Measurements from ENCODE around the gene ZNF750. TPM values are rescaled to one million over a fixed set of nuclear protein-coding genes. Genes with fewer than 3 reads are reported as not detected.

The ZNF750 gene
- total RNA-seq, 3 donors from 2014 or later = not detected

DNA sequence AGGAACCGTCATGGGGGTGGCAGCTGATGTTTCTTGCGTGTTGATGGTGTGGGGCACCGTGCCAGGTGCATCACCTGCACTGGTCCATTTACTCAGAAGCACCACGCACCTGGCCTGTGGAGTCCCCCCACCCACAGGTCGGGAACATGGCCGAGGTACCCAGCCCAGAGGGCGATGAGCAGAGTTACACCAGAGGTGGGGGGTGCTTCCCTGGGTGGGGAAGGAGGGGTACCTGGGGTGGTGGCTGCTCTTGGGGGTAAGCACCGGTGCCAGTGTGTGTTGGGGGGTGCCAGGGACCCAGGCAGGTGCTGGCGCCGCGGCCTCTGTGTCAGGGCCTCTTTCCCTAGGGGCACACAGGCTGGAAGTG is 5.0 kb upstream of the ZNF750 start:
- H3K36me3 ChIP-seq (ENCODE audit: low read depth) = no peaks in the 10 kb centered on the region
- no peaks in the 10 kb centered on the region for H3K4me1 ChIP-seq (ENCODE audit: low read depth)
- DNase-seq (peak in 1 of 3 donors; percentile 20), ATAC-seq (no peak)
- H3K9me3 ChIP-seq = no peaks in the 10 kb centered on the region
- intact Hi-C loops (cut with DNase I, micrococcal nuclease) = no loop called here
- no peak overlapping the region for H3K4me3 ChIP-seq
- TF ChIP-seq CTCF (IDR thresholded peaks at IDR 0.05) = no peak

DNA sequence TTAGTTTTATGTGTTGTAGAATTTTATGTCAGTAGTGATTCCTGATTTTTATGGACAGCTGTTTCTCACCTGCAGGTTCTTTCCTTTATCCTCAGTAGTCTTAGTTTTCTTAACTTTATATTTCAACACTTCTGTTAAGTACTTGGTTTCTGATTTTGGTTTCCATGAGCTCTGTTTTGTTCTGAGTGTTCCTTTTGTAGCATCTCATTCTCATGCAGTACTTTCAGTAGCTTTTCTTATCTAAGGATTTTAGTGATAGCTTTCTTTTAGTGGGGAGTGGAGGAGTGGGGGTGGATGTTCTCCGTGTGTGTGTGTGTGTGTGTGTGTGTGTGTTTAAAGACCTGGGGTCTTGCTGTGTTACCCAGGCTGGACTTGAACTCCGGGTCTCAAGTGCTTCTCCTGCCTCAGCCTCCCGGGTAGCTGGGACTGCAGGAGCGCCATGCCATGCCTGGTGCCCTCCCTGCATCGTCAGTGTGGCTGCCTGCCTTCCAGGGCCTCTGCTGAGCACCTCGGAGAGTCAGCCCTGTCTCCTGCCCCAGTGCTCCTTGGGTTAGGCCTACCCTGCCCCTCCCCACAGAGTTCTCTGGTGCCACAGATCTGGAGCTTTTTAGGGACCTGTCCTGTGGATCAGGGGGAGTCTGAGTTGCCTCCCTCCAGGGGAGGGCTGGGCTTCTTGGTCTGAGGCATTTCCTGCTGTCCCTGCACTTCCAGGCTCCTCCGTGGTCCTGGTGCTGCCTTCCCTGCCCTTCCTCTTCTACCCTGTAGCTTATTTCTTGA is 4.3 kb upstream of the ZNF750 start:
- Histone ChIP-seq H3K4me3 (no peak overlapping the region), H3K4me1 (ENCODE audit: low read depth) (no peaks in the 10 kb centered on the region), H3K9me3 (no peaks in the 10 kb centered on the region), H3K36me3 (ENCODE audit: low read depth) (no peaks in the 10 kb centered on the region)
- DNase-seq = peak in 1 of 3 donors; percentile 18
- no peak for TF ChIP-seq CTCF (IDR thresholded peaks at IDR 0.05)
- intact Hi-C loops (cut with DNase I, micrococcal nuclease) = no loop called here
- ATAC-seq = no peak

- ATAC-seq (no peak), DNase-seq (no peak)
- no peaks in the 10 kb centered on the region for H3K36me3 ChIP-seq (ENCODE audit: low read depth)
- TF ChIP-seq CTCF (IDR thresholded peaks at IDR 0.05) = no peak
- no peaks in the 10 kb centered on the region for H3K9me3 ChIP-seq
- intact Hi-C loops (cut with DNase I, micrococcal nuclease) = no loop called here
- no peak overlapping the region for H3K4me3 ChIP-seq
- peaks cover 9% of the 10 kb centered on the region for H3K4me1 ChIP-seq (ENCODE audit: low read depth)
Measured at GRCh38 chr17:82841921-82842596, 2.2 kb upstream of the ZNF750 start.

GRCh38 chr17:82840431-82840831 is 609 bp upstream of the ZNF750 start:
- intact Hi-C loops (cut with DNase I, micrococcal nuclease) = no loop called here
- H3K4me1 ChIP-seq (ENCODE audit: low read depth) = peaks cover 15% of the 10 kb centered on the region
- H3K9me3 ChIP-seq = no peaks in the 10 kb centered on the region

DNA sequence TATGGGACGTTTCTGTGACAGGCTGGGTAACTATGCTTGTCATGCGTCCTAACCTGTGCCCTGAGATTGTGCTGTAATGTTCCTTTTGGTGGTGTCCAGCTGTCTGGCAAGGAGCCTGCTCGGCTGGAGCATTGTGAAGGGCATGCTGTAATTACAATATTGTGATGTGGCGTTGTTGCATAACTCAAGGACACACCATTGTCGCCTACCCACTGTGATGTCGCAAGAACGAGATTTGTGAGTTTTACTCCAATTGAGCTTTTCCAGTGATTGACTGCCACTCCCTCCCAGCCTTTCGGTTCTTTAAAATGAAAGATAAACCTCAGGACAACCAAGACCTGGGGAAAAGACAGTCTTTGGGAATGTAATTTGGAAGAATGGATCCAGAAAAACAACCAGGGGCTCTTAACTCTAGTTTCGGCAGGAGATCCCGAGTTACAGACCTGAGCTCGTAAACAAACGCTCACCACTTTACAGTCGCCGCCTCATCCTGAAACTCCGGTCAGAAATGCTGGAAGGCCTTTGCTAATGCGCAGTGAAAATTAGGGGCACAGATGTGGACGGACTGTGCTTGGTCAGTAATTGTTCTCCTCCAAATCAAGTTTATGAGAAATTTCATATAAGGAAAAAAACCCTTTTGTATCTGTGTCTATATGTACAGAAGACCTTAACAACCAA is 1.3 kb downstream of the ZNF750 start:
- no peak for TF ChIP-seq CTCF (IDR thresholded peaks at IDR 0.05)
- intact Hi-C loops (cut with DNase I, micrococcal nuclease) = no loop called here
- no peak overlapping the region for H3K4me3 ChIP-seq
- peaks cover 15% of the 10 kb centered on the region for H3K4me1 ChIP-seq (ENCODE audit: low read depth)
- H3K9me3 ChIP-seq = no peaks in the 10 kb centered on the region
- peak; percentile 78 to 84 (median 81) for DNase-seq
- H3K36me3 ChIP-seq (ENCODE audit: low read depth) = no peaks in the 10 kb centered on the region
- ATAC-seq = peak; percentile 92

More at GRCh38 chr17:82840431-82840831, 609 bp upstream of the ZNF750 start:
- ATAC-seq = no peak
- DNase-seq = no peak
- Histone ChIP-seq H3K36me3 (ENCODE audit: low read depth) (no peaks in the 10 kb centered on the region), H3K4me3 (no peak overlapping the region)
- no peak for TF ChIP-seq CTCF (IDR thresholded peaks at IDR 0.05)

All from mucosa of descending colon (tissue), 3 donors.